Peyer's patch (tissue), 4 donors: ENCODE measurements around the gene OSBPL10.
"Not testable (repeated sequence)": the region's sequence is repeated elsewhere in the genome, so short reads cannot be mapped to it uniquely, and the experiment has no call there.

ENCODE experiments used
- CTCF ChIP-seq, 6 experiments: fragments of 450-650 bp in 4 of 6; fragments of 200-600 bp in 2 of 6; sonication (generic) in 1 of 6; IDR thresholded peaks; one replicate each; pipeline ENCODE4 v1.5.1; 2017 to 2019; ENCODE audit warnings: antibody characterized with exemption in 6 of 6, mild to moderate bottlenecking in 3 of 6, moderate library complexity in 1 of 6
- POLR2A ChIP-seq, 2 donors: fragments of 450-650 bp; IDR thresholded peaks; one replicate each; pipeline ENCODE4 v1.5.1; 2017; ENCODE audit warnings: antibody characterized with exemption in 2 of 2, mild to moderate bottlenecking in 2 of 2, moderate library complexity in 2 of 2

- TF ChIP-seq POLR2A, CTCF (IDR thresholded peaks at IDR 0.05): not testable (repeated sequence)
Measured at GRCh38 chr3:31782306-31782705, 198.8 kb downstream of the OSBPL10 start.
